HCT116 (cell line): Measurements from ENCODE around the gene CFAP43. TPM values are rescaled to one million over a fixed set of nuclear protein-coding genes. Genes with fewer than 3 reads are reported as not detected.

Experiments
- ATAC-seq: fragments of 200-7000 bp; cut with Tn5 transposase; 2 replicates; pipeline ENCODE4 v1.9.1; 2020; ENCODE audit warnings: mild to moderate bottlenecking, moderate library complexity
- BruUV-seq: library from RNA; stranded (reverse); fragments of 400-500 nt; replicated peaks from 2 replicates; lab custom pipeline; 2021; lab: Mats Ljungman, UMichigan
- CTCF ChIA-PET: fragments of 300-600 bp; sonication (Branson Sonifier 250); formaldehyde crosslinking; loops from one replicate; lab custom pipeline; 2021; ENCODE audit warnings: antibody characterized with exemption; lab: Charles Lee
- POLR2A ChIA-PET: fragments of 300-600, 350-600 bp; sonication (Branson Sonifier 250); formaldehyde crosslinking; loops from one replicate; lab custom pipeline; 2021; ENCODE audit warnings: antibody characterized with exemption; lab: Charles Lee
- RAD21 ChIA-PET, 2 experiments: fragments of 300-600 bp; sonication (Branson Sonifier 250); formaldehyde crosslinking; loops; one replicate each; lab custom pipeline; 2023; ENCODE audit warnings: low total read pairs in 2 of 2; ENCODE audit not compliant: uncharacterized antibody in 2 of 2, unreplicated experiment in 2 of 2, low non-redundant PET in 1 of 2; lab: Charles Lee
- DNase-seq: peaks from one replicate; pipeline ENCODE4 v3.0.0-alpha.2; 2010; ENCODE audit warnings: low read depth, low spot score
- H2AFZ ChIP-seq: fragments of 200-600 bp; shearing (Covaris generic), sonication (generic); 2 replicates; pipeline ENCODE4 v1.6.1; 2017; ENCODE audit warnings: low read depth, mixed run types, mixed read lengths, antibody characterized with exemption, low read length; ENCODE audit not compliant: poor library complexity, severe bottlenecking
- H3K27ac ChIP-seq: 2 replicates; pipeline ENCODE4 v1.5.1; 2012; ENCODE audit warnings: low read depth, low read length
- H3K27me3 ChIP-seq: fragments of 200-600 bp; sonication (generic); 2 replicates; pipeline ENCODE4 v1.6.1; 2016; ENCODE audit warnings: mixed run types, low read length, mixed read lengths; ENCODE audit not compliant: insufficient read depth
- H3K36me3 ChIP-seq, 2 experiments: fragments of 200-500 bp in 1 of 2; fragments of 200-600 bp in 1 of 2; sonication (Bioruptor generic) in 1 of 2; sonication (generic) in 1 of 2; 2 replicates each; pipeline versions ENCODE4 v1.5.1 to v1.6.1; 2014 to 2016; ENCODE audit warnings: low read length in 2 of 2, inconsistent platforms in 1 of 2, mixed read lengths in 1 of 2, mixed run types in 1 of 2; ENCODE audit not compliant: insufficient read depth in 2 of 2, control insufficient read depth in 1 of 2
- H3K4me1 ChIP-seq, 2 experiments: fragments of 200-600 bp in 1 of 2; sonication (generic) in 1 of 2; 2 replicates each; pipeline versions ENCODE4 v1.5.1 to v1.6.1; 2012 to 2017; ENCODE audit warnings: low read length in 2 of 2, inconsistent platforms in 1 of 2, mild to moderate bottlenecking in 1 of 2, mixed read lengths in 1 of 2, mixed run types in 1 of 2, moderate library complexity in 1 of 2; ENCODE audit not compliant: insufficient read depth in 2 of 2, control insufficient read depth in 1 of 2
- H3K4me2 ChIP-seq: fragments of 200-600 bp; sonication (generic); 2 replicates; pipeline ENCODE4 v1.6.1; 2017; ENCODE audit warnings: mixed run types, low read length, mixed read lengths
- H3K4me3 ChIP-seq, 2 experiments: fragments of 200-600 bp in 1 of 2; sonication (generic) in 1 of 2; replicated peaks in 1 of 2; 2 replicates each; pipeline ENCODE4 v1.5.1; 2011 to 2016; ENCODE audit warnings: low read length in 2 of 2, control low read depth in 1 of 2, low read depth in 1 of 2, mild to moderate bottlenecking in 1 of 2, mixed read lengths in 1 of 2, mixed run types in 1 of 2
- H3K79me2 ChIP-seq: fragments of 200-600 bp; sonication (generic); 2 replicates; pipeline ENCODE4 v1.6.1; 2017; ENCODE audit warnings: mild to moderate bottlenecking, mixed run types, low read length, moderate library complexity, mixed read lengths; ENCODE audit not compliant: insufficient read depth
- H3K9ac ChIP-seq: fragments of 200-600 bp; sonication (generic); 2 replicates; pipeline ENCODE4 v1.6.1; 2016; ENCODE audit warnings: low read length, mixed read lengths
- H3K9me2 ChIP-seq: fragments of 200-600 bp; sonication (generic), shearing (Covaris generic); 2 replicates; pipeline ENCODE4 v1.6.1; 2017; ENCODE audit warnings: mixed run types, mild to moderate bottlenecking, moderate library complexity; ENCODE audit not compliant: insufficient read depth
- H3K9me3 ChIP-seq, 2 experiments: fragments of 200-500 bp in 1 of 2; fragments of 200-600 bp in 1 of 2; sonication (Bioruptor generic) in 1 of 2; sonication (generic) in 1 of 2; 2 replicates each; pipeline ENCODE4 v1.6.1; 2014 to 2017; ENCODE audit warnings: low read length in 2 of 2, mixed read lengths in 2 of 2, inconsistent platforms in 1 of 2, low read depth in 1 of 2, mild to moderate bottlenecking in 1 of 2, mixed run types in 1 of 2, moderate library complexity in 1 of 2; ENCODE audit not compliant: control insufficient read depth in 1 of 2, insufficient read depth in 1 of 2
- H4K20me1 ChIP-seq: fragments of 200-600 bp; sonication (generic), shearing (Covaris generic); 2 replicates; pipeline ENCODE4 v1.6.1; 2017; ENCODE audit warnings: mixed run types, mild to moderate bottlenecking, moderate library complexity; ENCODE audit not compliant: insufficient read depth
- ATF3 ChIP-seq: IDR thresholded peaks from 2 replicates; pipeline ENCODE4 v1.6.1; 2012
- EZH2 ChIP-seq: fragments of 200-600 bp; sonication (generic); IDR thresholded peaks from 2 replicates; pipeline ENCODE4 v1.6.1; 2017; ENCODE audit warnings: antibody characterized with exemption, mixed run types
- POLR2A ChIP-seq: IDR thresholded peaks from 2 replicates; pipeline ENCODE4 v1.7.0; 2011; ENCODE audit warnings: borderline replicate concordance; ENCODE audit not compliant: insufficient read depth, insufficient read length; ENCODE audit errors: extremely low read depth
- POLR2AphosphoS5 ChIP-seq: IDR thresholded peaks from 2 replicates; pipeline ENCODE4 v1.6.1; 2011; ENCODE audit warnings: mild to moderate bottlenecking, low read depth, low read length, moderate library complexity
- RAD21 ChIP-seq: IDR thresholded peaks from 2 replicates; pipeline ENCODE4 v1.6.1; 2012; ENCODE audit warnings: low read depth, mild to moderate bottlenecking
- SIN3A ChIP-seq: IDR thresholded peaks from 2 replicates; pipeline ENCODE4 v1.6.1; 2012; ENCODE audit warnings: low read depth
- SRF ChIP-seq: IDR thresholded peaks from 2 replicates; pipeline ENCODE4 v1.6.1; 2012; ENCODE audit warnings: low read depth
- ZBTB33 ChIP-seq: IDR thresholded peaks from 2 replicates; pipeline ENCODE4 v1.6.1; 2011; ENCODE audit warnings: mild to moderate bottlenecking, low read length, moderate library complexity; ENCODE audit not compliant: insufficient replicate concordance; ENCODE audit errors: extremely low read depth
- intact Hi-C: fragments of 100-400 bp; cut with micrococcal nuclease; formaldehyde crosslinking; loops from 2 replicates; pipeline ENCODE4 v1.10.0; 2022
- total RNA-seq: library from RNA; stranded (reverse); gene quantifications from one replicate; pipeline ENCODE4 v1.2.1, GENCODE V29; 2021; ENCODE audit not compliant: unreplicated experiment

Gene CFAP43
- total RNA-seq, 1 experiment from 2014 or later = 4.0 TPM

- DNase-seq = no peak
- TF ChIP-seq POLR2AphosphoS5 = 0 out of 2 replicates have a peak, but pooled peaks have one; percentile 13
- TF ChIP-seq ZBTB33 = no peak
- TF ChIP-seq SRF = no peak
- no peaks in the 10 kb centered on the region for H3K9me2 ChIP-seq
Measured at GRCh38 chr10:104259456-104259855, 27.3 kb upstream of the CFAP43 start.

GRCh38 chr10:104258209-104258608 lies 26.0 kb upstream of the CFAP43 start:
- H3K4me3 ChIP-seq = no peak overlapping the region
- H2AFZ ChIP-seq = no peak overlapping the region
- peaks cover 85% of the 10 kb centered on the region for H3K79me2 ChIP-seq
- H4K20me1 ChIP-seq = no peaks in the 10 kb centered on the region
- ATAC-seq (no peak), DNase-seq (no peak)
- H3K4me2 ChIP-seq = no peak overlapping the region
- BruUV-seq = no TSS peak
- no peaks in the 10 kb centered on the region for H3K27me3 ChIP-seq
- ChIA-PET POLR2A (no interaction called here), CTCF (interaction anchor here (0.9 to 2.0 kb wide), 2 partner anchors 16 to 32 kb away, joined by 3 to 9 read pairs; no protein-coding TSS in a partner anchor), RAD21 (no interaction called here)
- no peaks in the 10 kb centered on the region for H3K9me3 ChIP-seq
- peaks cover 14 to 34% of the 10 kb centered on the region in 2 experiments for H3K4me1 ChIP-seq
- intact Hi-C loops = loop anchor here (5.0 kb wide), 1 partner anchor 371 kb away; no protein-coding TSS in a partner anchor
- H3K27ac ChIP-seq = no peak overlapping the region
- no peak for TF ChIP-seq RAD21
- no peak for TF ChIP-seq EZH2
- TF ChIP-seq ATF3 = no peak
- TF ChIP-seq POLR2A = no peak
- no peak for TF ChIP-seq SIN3A
- no peak overlapping the region for H3K9ac ChIP-seq
- H3K36me3 ChIP-seq = peaks cover 48 to 58% of the 10 kb centered on the region in 2 experiments
- H3K9me2 ChIP-seq = no peaks in the 10 kb centered on the region

More at GRCh38 chr10:104259456-104259855, 27.3 kb upstream of the CFAP43 start:
- ChIA-PET POLR2A (no interaction called here), RAD21 (no interaction called here), CTCF (no interaction called here)
- Histone ChIP-seq H3K9ac (no peak overlapping the region), H3K27me3 (no peaks in the 10 kb centered on the region), H3K27ac (no peak overlapping the region), H3K9me3 (no peaks in the 10 kb centered on the region), H4K20me1 (0 out of 2 replicates have a peak, but pooled peaks cover 5% of the 10 kb centered on the region), H3K4me1 (peaks cover 8 to 21% of the 10 kb centered on the region in 2 experiments), H2AFZ (no peak overlapping the region), H3K36me3 (peaks cover 59 to 64% of the 10 kb centered on the region in 2 experiments), H3K4me3 (no peak overlapping the region), H3K79me2 (peaks cover 97% of the 10 kb centered on the region), H3K4me2 (no peak overlapping the region)
- intact Hi-C loops = loop anchor here (5.0 kb wide), 1 partner anchor 372 kb away; no protein-coding TSS in a partner anchor
- no TSS peak for BruUV-seq
- ATAC-seq = no peak
